Left ventricle myocardium inferior (tissue), 1 donor: ENCODE results near the gene SLC35E3. TPM values are rescaled to one million over a fixed set of nuclear protein-coding genes. Genes with fewer than 3 reads are reported as not detected.

Source experiments
- DNase-seq: peaks from one replicate; pipeline ENCODE4 v3.0.0-alpha.2; 2020
- H3K27ac ChIP-seq: fragments of 200-600 bp; replicated peaks from 2 replicates; pipeline ENCODE4 v1.8.0; 2021
- H3K27me3 ChIP-seq: fragments of 200-600 bp; 2 replicates; pipeline ENCODE4 v1.8.0; 2021; ENCODE audit warnings: low read depth
- H3K36me3 ChIP-seq: fragments of 200-600 bp; 2 replicates; pipeline ENCODE4 v1.8.0; 2021
- H3K4me1 ChIP-seq: fragments of 200-600 bp; 2 replicates; pipeline ENCODE4 v1.8.0; 2021
- H3K4me3 ChIP-seq: fragments of 200-600 bp; 2 replicates; pipeline ENCODE4 v1.8.0; 2021; ENCODE audit warnings: mild to moderate bottlenecking, moderate library complexity
- H3K9me3 ChIP-seq: fragments of 200-600 bp; replicated peaks from 2 replicates; pipeline ENCODE4 v1.8.0; 2021
- CTCF ChIP-seq: fragments of 200-600 bp; IDR thresholded peaks from 2 replicates; pipeline ENCODE4 v1.8.0; 2021; ENCODE audit warnings: antibody characterized with exemption, mild to moderate bottlenecking, borderline replicate concordance
- intact Hi-C: fragments of 100-400 bp; cut with micrococcal nuclease; formaldehyde crosslinking; loops from one replicate; pipeline ENCODE4 v1.11.0; 2022
- total RNA-seq: library from RNA; stranded (reverse); fragmentation: NEBNext Ultra II Directional; extraction: Animal tissue kit (Norgen Biotek cat#: 25700); gene quantifications from one replicate; pipeline ENCODE4 v1.2.1, GENCODE V29; 2021
- donor health status: DM: no; HTN: yes; CAD: no; lungs with severe emphysema.

Gene SLC35E3
- total RNA-seq, 1 donor from 2014 or later, result 5.1 TPM

GRCh38 chr12:68750506-68750905 is 4.5 kb downstream of the SLC35E3 start:
- H3K9me3 ChIP-seq, result no peaks in the 10 kb centered on the region
- H3K27me3 ChIP-seq, result no peaks in the 10 kb centered on the region
- H3K4me1 ChIP-seq, result peaks cover 37% of the 10 kb centered on the region
- peaks cover 30% of the 10 kb centered on the region for H3K36me3 ChIP-seq
- intact Hi-C loops, result no loop called here
- no peak for TF ChIP-seq CTCF
- DNase-seq, result no peak
- H3K4me3 ChIP-seq, result no peak overlapping the region
- H3K27ac ChIP-seq, result no peak overlapping the region

- H3K4me1 ChIP-seq, result peaks cover 2% of the 10 kb centered on the region
- no peaks in the 10 kb centered on the region for H3K9me3 ChIP-seq
- no peak overlapping the region for H3K27ac ChIP-seq
- H3K36me3 ChIP-seq, result peaks cover 65% of the 10 kb centered on the region
- H3K27me3 ChIP-seq, result no peaks in the 10 kb centered on the region
- H3K4me3 ChIP-seq, result no peak overlapping the region
- no peak for TF ChIP-seq CTCF
- no peak for DNase-seq
- intact Hi-C loops, result no loop called here
These were observed 9.7 kb downstream of the SLC35E3 start for GRCh38 chr12:68755536-68756243.

GRCh38 chr12:68759852-68760251 is 13.9 kb downstream of the SLC35E3 start:
- H3K9me3 ChIP-seq, result no peaks in the 10 kb centered on the region
- H3K27me3 ChIP-seq, result no peaks in the 10 kb centered on the region
- H3K27ac ChIP-seq, result no peak overlapping the region
- no peak for DNase-seq
- no peak overlapping the region for H3K4me3 ChIP-seq
- TF ChIP-seq CTCF, result no peak
- H3K36me3 ChIP-seq, result peaks cover 75% of the 10 kb centered on the region
- H3K4me1 ChIP-seq, result no peaks in the 10 kb centered on the region
- intact Hi-C loops, result no loop called here

GRCh38 chr12:68760806-68761441 is 14.9 kb downstream of the SLC35E3 start:
- Histone ChIP-seq H3K4me1 (no peaks in the 10 kb centered on the region), H3K9me3 (no peaks in the 10 kb centered on the region), H3K36me3 (peaks cover 72% of the 10 kb centered on the region), H3K4me3 (no peak overlapping the region), H3K27me3 (no peaks in the 10 kb centered on the region), H3K27ac (no peak overlapping the region)
- no peak for DNase-seq
- intact Hi-C loops, result no loop called here
- TF ChIP-seq CTCF, result no peak

GRCh38 chr12:68761442-68761812 is 15.5 kb downstream of the SLC35E3 start:
- no peak overlapping the region for H3K27ac ChIP-seq

More at GRCh38 chr12:68761442-68761812, 15.5 kb downstream of the SLC35E3 start:
- no peaks in the 10 kb centered on the region for H3K27me3 ChIP-seq
- H3K36me3 ChIP-seq, result peaks cover 67% of the 10 kb centered on the region
- intact Hi-C loops, result no loop called here
- no peak overlapping the region for H3K4me3 ChIP-seq
- H3K4me1 ChIP-seq, result no peaks in the 10 kb centered on the region
- no peak for TF ChIP-seq CTCF
- no peaks in the 10 kb centered on the region for H3K9me3 ChIP-seq
- DNase-seq, result no peak
